OCI-LY3 (cell line): Measurements from ENCODE around the gene PARS2.

ENCODE experiments used
- H2AFZ ChIP-seq: fragments of 200-600, 300-600 bp; shearing (Covaris generic); 2 replicates; pipeline ENCODE4 v1.6.0; 2014; ENCODE audit warnings: antibody characterized with exemption, low read depth, low read length
- H3K27ac ChIP-seq: fragments of 200-600, 300-600 bp; sonication (generic); 2 replicates; pipeline ENCODE4 v1.5.1; 2014; ENCODE audit warnings: mild to moderate bottlenecking, low read length, moderate library complexity, mixed read lengths
- H3K27me3 ChIP-seq: fragments of 200-600, 300-600 bp; sonication (generic); 2 replicates; pipeline ENCODE4 v1.6.1; 2014; ENCODE audit warnings: low read depth, low read length, mixed read lengths
- H3K36me3 ChIP-seq: fragments of 200-600, 300-600 bp; sonication (generic); replicated peaks from 2 replicates; pipeline ENCODE3; 2014; ENCODE audit warnings: low read depth, low read length, mixed read lengths
- H3K4me1 ChIP-seq: fragments of 300-600, 200-600 bp; sonication (generic); 2 replicates; pipeline ENCODE4 v1.6.1; 2014; ENCODE audit warnings: low read length, mixed read lengths
- H3K4me2 ChIP-seq: fragments of 200-600, 300-600 bp; sonication (generic); 2 replicates; pipeline ENCODE4 v1.6.1; 2014; ENCODE audit warnings: low read length, mixed read lengths
- H3K4me3 ChIP-seq: fragments of 300-600, 200-600 bp; sonication (generic); 2 replicates; pipeline ENCODE4 v1.5.1; 2014; ENCODE audit warnings: antibody characterized with exemption, mild to moderate bottlenecking, low read length, moderate library complexity
- H3K79me2 ChIP-seq: fragments of 300-600, 200-600 bp; shearing (Covaris generic); 2 replicates; pipeline ENCODE4 v1.6.1; 2014; ENCODE audit warnings: mild to moderate bottlenecking, low read length, mixed read lengths
- H3K9ac ChIP-seq: fragments of 300-600, 200-600 bp; shearing (Covaris generic); 2 replicates; pipeline ENCODE4 v1.6.0; 2014; ENCODE audit warnings: mild to moderate bottlenecking, low read length, moderate library complexity
- H3K9me3 ChIP-seq: fragments of 200-600, 300-600 bp; shearing (Covaris generic); 2 replicates; pipeline ENCODE4 v1.6.1; 2014; ENCODE audit warnings: low read length, mixed read lengths; ENCODE audit not compliant: insufficient read depth
- H4K20me1 ChIP-seq: fragments of 200-600, 300-600 bp; sonication (generic); 2 replicates; pipeline ENCODE4 v1.6.1; 2016; ENCODE audit warnings: low read length, mixed read lengths; ENCODE audit not compliant: insufficient read depth
- EZH2phosphoT487 ChIP-seq: fragments of 200-600 bp; shearing (Covaris generic); IDR thresholded peaks from 2 replicates; pipeline ENCODE4 v1.6.1; 2018; ENCODE audit warnings: antibody characterized with exemption, mixed run types, low read depth
- TF ChIP-seq, protein P1 (sequence below): fragments of 200-600, 300-600 bp; sonication (generic); IDR thresholded peaks from 2 replicates; pipeline ENCODE4 v1.5.1; 2014; ENCODE audit warnings: antibody characterized with exemption, low read length, low read depth

Gene PARS2

GRCh38 chr1:54782588-54782987 lies 18.3 kb upstream of the PARS2 start:
- Histone ChIP-seq H2AFZ (no peak overlapping the region), H3K36me3 (no peaks in the 10 kb centered on the region), H3K4me1 (no peaks in the 10 kb centered on the region), H4K20me1 (no peaks in the 10 kb centered on the region), H3K27me3 (no peaks in the 10 kb centered on the region), H3K4me2 (no peak overlapping the region), H3K9me3 (no peaks in the 10 kb centered on the region), H3K9ac (no peak overlapping the region), H3K79me2 (no peaks in the 10 kb centered on the region), H3K27ac (no peak overlapping the region), H3K4me3 (no peak overlapping the region)
- TF ChIP-seq, protein P1, sequence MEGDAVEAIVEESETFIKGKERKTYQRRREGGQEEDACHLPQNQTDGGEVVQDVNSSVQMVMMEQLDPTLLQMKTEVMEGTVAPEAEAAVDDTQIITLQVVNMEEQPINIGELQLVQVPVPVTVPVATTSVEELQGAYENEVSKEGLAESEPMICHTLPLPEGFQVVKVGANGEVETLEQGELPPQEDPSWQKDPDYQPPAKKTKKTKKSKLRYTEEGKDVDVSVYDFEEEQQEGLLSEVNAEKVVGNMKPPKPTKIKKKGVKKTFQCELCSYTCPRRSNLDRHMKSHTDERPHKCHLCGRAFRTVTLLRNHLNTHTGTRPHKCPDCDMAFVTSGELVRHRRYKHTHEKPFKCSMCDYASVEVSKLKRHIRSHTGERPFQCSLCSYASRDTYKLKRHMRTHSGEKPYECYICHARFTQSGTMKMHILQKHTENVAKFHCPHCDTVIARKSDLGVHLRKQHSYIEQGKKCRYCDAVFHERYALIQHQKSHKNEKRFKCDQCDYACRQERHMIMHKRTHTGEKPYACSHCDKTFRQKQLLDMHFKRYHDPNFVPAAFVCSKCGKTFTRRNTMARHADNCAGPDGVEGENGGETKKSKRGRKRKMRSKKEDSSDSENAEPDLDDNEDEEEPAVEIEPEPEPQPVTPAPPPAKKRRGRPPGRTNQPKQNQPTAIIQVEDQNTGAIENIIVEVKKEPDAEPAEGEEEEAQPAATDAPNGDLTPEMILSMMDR = no peak
- TF ChIP-seq EZH2phosphoT487 = no peak

GRCh38 chr1:54782156-54782555 lies 17.8 kb upstream of the PARS2 start:
- Histone ChIP-seq H2AFZ (no peak overlapping the region), H3K4me2 (no peak overlapping the region), H3K9ac (no peak overlapping the region), H3K79me2 (no peaks in the 10 kb centered on the region), H3K9me3 (no peaks in the 10 kb centered on the region), H3K4me1 (no peaks in the 10 kb centered on the region), H3K4me3 (no peak overlapping the region), H3K27me3 (no peaks in the 10 kb centered on the region), H4K20me1 (no peaks in the 10 kb centered on the region), H3K36me3 (no peaks in the 10 kb centered on the region), H3K27ac (no peak overlapping the region)
- TF ChIP-seq, protein P1 = no peak
- no peak for TF ChIP-seq EZH2phosphoT487

DNA sequence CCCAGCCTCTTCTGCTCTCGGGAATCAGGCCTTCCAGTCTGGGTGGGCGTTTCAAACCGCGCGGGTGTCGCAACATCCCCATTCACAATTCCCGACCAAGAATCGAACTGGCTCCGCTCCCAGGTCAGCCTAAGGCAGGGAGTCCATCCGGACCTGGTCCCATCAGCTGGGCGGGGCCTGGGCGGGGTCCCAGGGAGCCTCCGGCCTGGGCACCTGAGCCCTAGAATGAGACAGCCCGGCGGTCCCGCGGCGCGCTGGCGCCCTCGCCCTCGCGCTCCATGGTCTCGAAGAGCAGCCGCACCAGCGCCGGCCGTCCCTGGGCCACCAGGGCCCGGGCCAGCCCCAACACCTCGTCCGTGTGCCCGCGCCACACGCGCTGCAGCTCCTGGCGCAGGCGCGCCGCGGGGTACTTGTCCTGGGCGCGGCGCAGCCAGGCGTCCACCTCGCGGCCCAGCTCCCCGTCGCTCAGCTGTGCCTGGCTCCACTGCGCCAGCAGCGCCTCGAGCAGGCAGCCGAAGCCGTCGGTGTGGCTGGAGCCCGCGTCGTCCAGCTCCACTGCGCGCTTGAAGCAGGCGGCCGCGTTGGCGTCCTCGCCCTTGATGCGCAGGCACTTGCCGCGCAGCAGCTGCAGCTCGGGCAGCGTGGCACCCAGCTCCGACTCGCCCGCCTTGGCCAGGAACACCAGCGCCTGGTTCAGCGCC lies 16.9 kb upstream of the PARS2 start:
- no peaks in the 10 kb centered on the region for H3K79me2 ChIP-seq
- H3K27ac ChIP-seq = no peak overlapping the region
- H3K27me3 ChIP-seq = no peaks in the 10 kb centered on the region
- TF ChIP-seq EZH2phosphoT487 = no peak
- TF ChIP-seq, protein P1 = no peak
- no peak overlapping the region for H3K4me3 ChIP-seq
- no peak overlapping the region for H3K4me2 ChIP-seq
- no peaks in the 10 kb centered on the region for H3K4me1 ChIP-seq
- H2AFZ ChIP-seq = no peak overlapping the region
- H3K9ac ChIP-seq = no peak overlapping the region
- H3K9me3 ChIP-seq = no peaks in the 10 kb centered on the region
- no peaks in the 10 kb centered on the region for H4K20me1 ChIP-seq
- no peaks in the 10 kb centered on the region for H3K36me3 ChIP-seq

- Histone ChIP-seq H3K36me3 (no peaks in the 10 kb centered on the region), H3K4me2 (no peak overlapping the region), H3K4me3 (no peak overlapping the region), H4K20me1 (no peaks in the 10 kb centered on the region), H3K9ac (no peak overlapping the region), H3K27ac (no peak overlapping the region), H3K79me2 (no peaks in the 10 kb centered on the region), H3K9me3 (no peaks in the 10 kb centered on the region), H2AFZ (no peak overlapping the region), H3K4me1 (no peaks in the 10 kb centered on the region), H3K27me3 (no peaks in the 10 kb centered on the region)
- no peak for TF ChIP-seq EZH2phosphoT487
- TF ChIP-seq, protein P1 = no peak
Observed at GRCh38 chr1:54777431-54777830, 13.1 kb upstream of the PARS2 start.
